Breast epithelium (tissue), 4 donors: Measurements from ENCODE around the gene KPNA4. TPM values are rescaled to one million over a fixed set of nuclear protein-coding genes. Genes with fewer than 3 reads are reported as not detected.
"Not testable (repeated sequence)": the region's sequence is repeated elsewhere in the genome, so short reads cannot be mapped to it uniquely, and the experiment has no call there.

ENCODE experiments used
- DNase-seq, 2 donors: peaks; one replicate each; pipeline ENCODE4 v3.0.0-alpha.2; 2019; ENCODE audit warnings: low spot score in 2 of 2
- H3K27ac ChIP-seq, 2 donors: fragments of 200-600 bp; sonication (generic) in 1 of 2; one replicate each; pipeline ENCODE4 v1.5.1; 2016 to 2019; ENCODE audit warnings: mild to moderate bottlenecking in 1 of 2
- H3K27me3 ChIP-seq, 2 donors: fragments of 200-600 bp; sonication (generic) in 1 of 2; one replicate each; pipeline versions ENCODE4 v1.5.1 to v1.6.0; 2017 to 2019; ENCODE audit warnings: control low read depth in 1 of 2, mild to moderate bottlenecking in 1 of 2
- H3K36me3 ChIP-seq: fragments of 200-600 bp; one replicate; pipeline ENCODE4 v1.5.1; 2019
- H3K4me1 ChIP-seq, 2 donors: fragments of 200-600 bp; sonication (generic); one replicate each; pipeline ENCODE4 v1.5.1; 2016 to 2019; ENCODE audit warnings: control low read depth in 1 of 2
- H3K4me3 ChIP-seq, 3 donors: fragments of 200-600 bp; sonication (generic); 1 replicate in 2 of 3; 2 replicates in 1 of 3; pipeline ENCODE4 v1.5.1; 2016 to 2019; ENCODE audit warnings: mild to moderate bottlenecking in 3 of 3, moderate library complexity in 2 of 3
- H3K9me3 ChIP-seq, 2 donors: fragments of 200-600 bp; sonication (generic) in 1 of 2; one replicate each; pipeline ENCODE4 v1.5.1; 2016 to 2019; ENCODE audit warnings: control low read depth in 1 of 2
- POLR2A ChIP-seq: fragments of 450-650 bp; IDR thresholded peaks from one replicate; pipeline ENCODE4 v1.6.1; 2016; ENCODE audit warnings: antibody characterized with exemption, mild to moderate bottlenecking, moderate library complexity
- POLR2AphosphoS5 ChIP-seq, 3 donors: sonication (generic); formaldehyde crosslinking; IDR thresholded peaks; one replicate each; pipeline ENCODE4 v1.6.1; 2017; ENCODE audit warnings: antibody characterized with exemption in 3 of 3
- intact Hi-C: fragments of 100-400 bp; cut with DNase I; formaldehyde crosslinking; loops from one replicate; pipeline ENCODE4 v1.15.1; 2023; ENCODE audit warnings: low total_unique reads
- total RNA-seq, 3 donors: library from RNA; depleted of rRNA; stranded (reverse); fragments of >200 nt; gene quantifications; one replicate each; pipeline ENCODE4 v1.1.0, GENCODE V29; 2016
- TF ChIP-seq, protein P1 (sequence below), 3 donors: fragments of 450-650 bp; IDR thresholded peaks; one replicate each; pipeline ENCODE4 v1.5.1; 2016 to 2017; ENCODE audit warnings: antibody characterized with exemption in 3 of 3, mild to moderate bottlenecking in 3 of 3, moderate library complexity in 3 of 3

KPNA4 gene
- total RNA-seq, 3 donors from 2014 or later = 25.2 to 39.2 (median 35.6) TPM

DNA sequence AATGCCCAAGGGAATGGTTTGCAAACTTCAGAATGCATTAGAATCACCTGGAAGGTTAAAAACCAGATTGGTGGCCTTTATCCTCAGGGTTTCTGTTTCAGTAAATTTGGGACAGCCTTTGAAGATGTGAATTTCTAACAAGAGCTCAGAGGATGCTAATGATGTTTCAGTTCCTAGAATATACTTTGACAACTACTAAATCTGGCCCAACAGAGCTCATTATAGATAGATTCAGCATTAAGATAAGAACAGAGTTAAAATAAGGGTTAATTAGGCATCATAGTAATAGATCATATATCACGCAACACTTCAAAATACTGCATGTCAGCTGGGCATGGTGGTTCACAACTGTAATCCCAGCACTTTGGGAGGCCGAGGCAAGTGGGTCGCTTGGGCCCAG lies 9.3 kb upstream of the KPNA4 start:
- Histone ChIP-seq H3K27me3 (no peaks in the 10 kb centered on the region), H3K27ac (no peak overlapping the region), H3K36me3 (no peaks in the 10 kb centered on the region), H3K9me3 (no peaks in the 10 kb centered on the region), H3K4me1 (no peaks in the 10 kb centered on the region), H3K4me3 (no peak overlapping the region)
- DNase-seq = no peak
- intact Hi-C loops = no loop called here
- TF ChIP-seq POLR2A (no peak), POLR2AphosphoS5 (IDR thresholded peaks at IDR 0.05) (no peak)
- TF ChIP-seq, protein P1, sequence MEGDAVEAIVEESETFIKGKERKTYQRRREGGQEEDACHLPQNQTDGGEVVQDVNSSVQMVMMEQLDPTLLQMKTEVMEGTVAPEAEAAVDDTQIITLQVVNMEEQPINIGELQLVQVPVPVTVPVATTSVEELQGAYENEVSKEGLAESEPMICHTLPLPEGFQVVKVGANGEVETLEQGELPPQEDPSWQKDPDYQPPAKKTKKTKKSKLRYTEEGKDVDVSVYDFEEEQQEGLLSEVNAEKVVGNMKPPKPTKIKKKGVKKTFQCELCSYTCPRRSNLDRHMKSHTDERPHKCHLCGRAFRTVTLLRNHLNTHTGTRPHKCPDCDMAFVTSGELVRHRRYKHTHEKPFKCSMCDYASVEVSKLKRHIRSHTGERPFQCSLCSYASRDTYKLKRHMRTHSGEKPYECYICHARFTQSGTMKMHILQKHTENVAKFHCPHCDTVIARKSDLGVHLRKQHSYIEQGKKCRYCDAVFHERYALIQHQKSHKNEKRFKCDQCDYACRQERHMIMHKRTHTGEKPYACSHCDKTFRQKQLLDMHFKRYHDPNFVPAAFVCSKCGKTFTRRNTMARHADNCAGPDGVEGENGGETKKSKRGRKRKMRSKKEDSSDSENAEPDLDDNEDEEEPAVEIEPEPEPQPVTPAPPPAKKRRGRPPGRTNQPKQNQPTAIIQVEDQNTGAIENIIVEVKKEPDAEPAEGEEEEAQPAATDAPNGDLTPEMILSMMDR (IDR thresholded peaks at IDR 0.05) = no peak

DNA sequence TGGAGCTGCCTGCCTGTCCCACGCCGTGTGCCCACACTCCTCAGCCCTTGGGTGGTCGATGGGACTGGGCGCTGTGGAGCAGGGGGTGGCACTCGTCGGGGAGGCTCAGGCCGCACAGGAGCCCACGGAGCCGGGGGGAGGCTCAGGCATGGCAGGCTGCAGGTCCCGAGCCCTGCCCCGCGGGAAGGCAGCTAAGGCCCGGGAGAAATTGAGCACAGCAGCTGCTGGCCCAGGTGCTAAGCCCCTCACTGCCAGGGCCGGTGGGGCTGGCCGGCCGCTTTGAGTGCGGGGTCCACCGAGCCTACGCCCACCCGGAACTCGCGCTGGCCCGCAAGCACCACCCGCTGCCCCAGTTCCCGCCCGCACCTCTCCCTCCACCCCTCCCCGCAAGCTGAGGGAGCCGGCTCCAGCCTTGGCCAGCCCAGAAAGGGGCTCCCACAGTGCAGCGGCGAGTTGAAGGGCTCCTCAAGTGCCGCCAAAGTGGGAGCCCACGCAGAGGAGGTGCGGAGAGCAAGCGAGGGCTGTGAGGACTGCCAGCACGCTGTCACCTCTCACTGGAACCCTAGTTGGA lies 8.7 kb upstream of the KPNA4 start:
- H3K4me1 ChIP-seq = not testable (repeated sequence)

DNA sequence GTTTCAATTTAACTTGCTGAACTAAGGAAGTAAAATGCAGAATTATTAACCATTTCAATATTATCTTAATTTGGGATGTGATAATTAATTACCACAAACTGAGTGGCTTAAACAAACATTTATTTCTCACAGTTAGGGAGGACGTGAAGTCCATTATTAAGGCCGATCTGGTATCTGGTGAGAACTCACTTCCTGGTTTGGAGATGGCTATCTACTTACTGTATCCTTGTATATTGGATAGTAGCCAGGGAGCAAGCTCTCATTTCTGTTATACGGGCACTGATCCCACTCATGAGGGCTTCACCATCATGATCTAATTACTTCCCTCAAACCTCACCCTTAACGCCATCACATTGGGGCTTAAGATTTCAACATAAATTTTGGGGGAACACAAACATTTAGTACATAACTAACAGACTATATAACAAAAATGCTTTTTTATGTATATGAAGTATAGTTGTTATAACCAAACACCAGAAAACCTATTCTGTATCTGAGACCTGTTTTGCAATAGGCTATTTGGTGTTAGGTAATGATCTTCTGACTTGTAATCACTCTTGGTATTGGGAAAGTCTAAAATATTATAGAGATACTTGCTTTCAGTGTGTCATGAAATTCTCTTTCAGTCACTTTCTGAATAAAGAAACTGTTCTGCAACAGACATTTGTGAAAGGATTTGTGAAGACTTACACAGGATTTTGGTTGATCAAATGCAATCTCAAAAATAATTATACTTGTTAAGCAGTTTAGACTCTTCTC lies 4.7 kb upstream of the KPNA4 start:
- intact Hi-C loops = no loop called here
- no peak for TF ChIP-seq POLR2A
- TF ChIP-seq, protein P1 (IDR thresholded peaks at IDR 0.05) = no peak
- TF ChIP-seq POLR2AphosphoS5 (IDR thresholded peaks at IDR 0.05) = no peak

More for the DNA sequence above, 8.7 kb upstream of the KPNA4 start:
- intact Hi-C loops, H3K27me3 ChIP-seq, H3K27ac ChIP-seq, H3K9me3 ChIP-seq, H3K4me3 ChIP-seq, DNase-seq, H3K36me3 ChIP-seq: not testable (repeated sequence)

DNA sequence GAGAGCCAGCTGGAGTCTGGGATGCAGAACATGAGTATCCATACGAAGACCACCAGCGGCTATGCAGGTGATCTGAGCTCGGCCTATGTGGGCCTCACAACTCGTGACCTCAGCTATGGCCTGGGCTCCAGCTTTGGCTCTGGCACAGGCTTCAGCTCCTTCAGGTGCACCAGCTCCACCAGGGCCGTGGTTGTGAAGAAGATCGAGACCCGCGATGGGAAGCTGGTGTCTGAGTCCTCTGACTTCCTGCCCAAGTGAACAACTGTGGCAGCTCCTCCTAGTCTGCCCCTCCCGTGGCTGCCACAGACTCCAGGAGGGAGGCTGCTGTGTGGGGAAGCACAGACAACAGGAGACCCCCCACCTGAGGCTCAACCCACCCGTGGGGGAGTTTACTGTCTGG lies 3.6 kb upstream of the KPNA4 start:
- no peak overlapping the region for H3K4me3 ChIP-seq
- H3K36me3 ChIP-seq = no peaks in the 10 kb centered on the region
- no peak for TF ChIP-seq POLR2A
- TF ChIP-seq POLR2AphosphoS5 (IDR thresholded peaks at IDR 0.05) = no peak
- TF ChIP-seq, protein P1 (IDR thresholded peaks at IDR 0.05) = no peak
- H3K27me3 ChIP-seq = no peaks in the 10 kb centered on the region
- DNase-seq = no peak
- H3K9me3 ChIP-seq = no peaks in the 10 kb centered on the region
- H3K4me1 ChIP-seq = no peaks in the 10 kb centered on the region
- intact Hi-C loops = no loop called here
- H3K27ac ChIP-seq = no peak overlapping the region

More for the DNA sequence above, 4.7 kb upstream of the KPNA4 start:
- Histone ChIP-seq H3K36me3 (no peaks in the 10 kb centered on the region), H3K4me1 (no peaks in the 10 kb centered on the region), H3K4me3 (no peak overlapping the region), H3K9me3 (no peaks in the 10 kb centered on the region), H3K27me3 (no peaks in the 10 kb centered on the region), H3K27ac (no peak overlapping the region)
- no peak for DNase-seq

DNA sequence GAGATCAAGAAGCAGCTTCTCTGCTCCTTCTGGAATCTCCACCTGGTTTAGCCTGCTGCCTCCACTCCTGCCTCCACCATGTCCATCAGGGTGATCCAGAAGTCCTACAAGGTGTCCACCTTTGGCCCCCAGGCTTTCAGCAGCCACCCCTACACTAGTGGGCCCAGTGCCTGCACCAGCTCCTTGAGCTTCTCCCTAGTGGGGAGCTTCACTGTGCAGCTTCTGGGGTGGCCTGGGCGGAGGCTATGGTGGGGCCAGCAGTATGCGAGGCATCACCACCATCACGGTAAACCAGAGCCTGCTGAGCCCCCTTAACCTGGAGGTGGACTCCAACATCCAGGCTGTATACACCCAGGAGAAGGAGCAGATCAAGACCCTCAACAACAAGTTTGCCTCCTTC lies 2.4 kb upstream of the KPNA4 start:
- intact Hi-C loops = no loop called here
- no peak overlapping the region for H3K27ac ChIP-seq
- no peak for DNase-seq
- H3K27me3 ChIP-seq = no peaks in the 10 kb centered on the region
- H3K36me3 ChIP-seq = no peaks in the 10 kb centered on the region
- no peaks in the 10 kb centered on the region for H3K9me3 ChIP-seq
- H3K4me1 ChIP-seq = peaks cover 0 to 2% of the 10 kb centered on the region in 2 donors
- TF ChIP-seq POLR2A (no peak), POLR2AphosphoS5 (IDR thresholded peaks at IDR 0.05) (no peak)
- TF ChIP-seq, protein P1 (IDR thresholded peaks at IDR 0.05) = no peak
- H3K4me3 ChIP-seq = no peak overlapping the region
